Uterus (tissue), 2 donors: Measurements from ENCODE around the gene TRH.

ENCODE experiments used
- CTCF ChIP-seq, 4 experiments: fragments of 200-600 bp in 2 of 4; fragments of 450-650 bp in 2 of 4; sonication (generic) in 2 of 4; IDR thresholded peaks; one replicate each; pipeline ENCODE4 v1.5.1; 2016 to 2019; ENCODE audit warnings: antibody characterized with exemption in 4 of 4, mild to moderate bottlenecking in 2 of 4, moderate library complexity in 1 of 4
- POLR2A ChIP-seq, 2 donors: fragments of 450-650 bp; IDR thresholded peaks; one replicate each; pipeline ENCODE4 v1.6.1; 2016; ENCODE audit warnings: antibody characterized with exemption in 2 of 2, mild to moderate bottlenecking in 1 of 2, moderate library complexity in 1 of 2

GRCh38 chr3:129933471-129933870, 41.0 kb upstream of the TRH start:
- TF ChIP-seq CTCF (IDR thresholded peaks at IDR 0.05) (no peak), POLR2A (IDR thresholded peaks at IDR 0.05) (no peak)
